Trophoblast cell (in vitro differentiated cells and primary cell): ENCODE data around the gene TNNI3K.

ENCODE experiments used
- DNase-seq, 2 donors: peaks; one replicate each; pipeline ENCODE4 v3.0.0-alpha.2; 2016
- H2AFZ ChIP-seq: 2 replicates; pipeline ENCODE4 v1.6.1; 2013; ENCODE audit warnings: low read length, moderate library complexity, mild to moderate bottlenecking; ENCODE audit not compliant: insufficient read depth, poor library complexity
- H2AK5ac ChIP-seq: 2 replicates; pipeline ENCODE4 v1.6.1; 2013; ENCODE audit warnings: mild to moderate bottlenecking, low read length
- H2BK120ac ChIP-seq: 2 replicates; pipeline ENCODE4 v1.6.1; 2013; ENCODE audit warnings: low read length, mild to moderate bottlenecking, moderate library complexity; ENCODE audit not compliant: insufficient read depth, poor library complexity
- H2BK12ac ChIP-seq: 2 replicates; pipeline ENCODE4 v1.6.1; 2013; ENCODE audit warnings: mild to moderate bottlenecking, low read length, moderate library complexity
- H2BK5ac ChIP-seq: 2 replicates; pipeline ENCODE4 v1.6.1; 2013; ENCODE audit warnings: low read length, low read depth, moderate library complexity, mild to moderate bottlenecking; ENCODE audit not compliant: poor library complexity
- H3K14ac ChIP-seq: 2 replicates; pipeline ENCODE4 v1.6.1; 2013; ENCODE audit warnings: mild to moderate bottlenecking, low read length
- H3K18ac ChIP-seq: 2 replicates; pipeline ENCODE4 v1.6.1; 2013; ENCODE audit warnings: mild to moderate bottlenecking, low read length
- H3K23ac ChIP-seq: 2 replicates; pipeline ENCODE4 v1.6.1; 2013; ENCODE audit warnings: low read length
- H3K27ac ChIP-seq: 2 replicates; pipeline ENCODE4 v1.5.1; 2013; ENCODE audit warnings: low read depth, mild to moderate bottlenecking, inconsistent platforms, low read length, moderate library complexity
- H3K27me3 ChIP-seq: 2 replicates; pipeline ENCODE4 v1.6.1; 2013; ENCODE audit warnings: inconsistent platforms, mild to moderate bottlenecking, low read length, moderate library complexity; ENCODE audit not compliant: insufficient read depth
- H3K36me3 ChIP-seq, 2 experiments: 1 replicate in 1 of 2; 2 replicates in 1 of 2; pipeline ENCODE4 v1.6.1; 2013; ENCODE audit warnings: low read length in 2 of 2, mild to moderate bottlenecking in 2 of 2, moderate library complexity in 1 of 2; ENCODE audit not compliant: insufficient read depth in 2 of 2, control insufficient read depth in 1 of 2
- H3K4ac ChIP-seq: 2 replicates; pipeline ENCODE4 v1.6.1; 2013; ENCODE audit warnings: low read depth, mild to moderate bottlenecking, low read length, moderate library complexity
- H3K4me1 ChIP-seq, 2 experiments: 1 replicate in 1 of 2; 2 replicates in 1 of 2; pipeline ENCODE4 v1.6.1; 2013; ENCODE audit warnings: low read length in 2 of 2, mild to moderate bottlenecking in 2 of 2, moderate library complexity in 1 of 2; ENCODE audit not compliant: insufficient read depth in 2 of 2, control insufficient read depth in 1 of 2
- H3K4me2 ChIP-seq: 2 replicates; pipeline ENCODE4 v1.6.1; 2013; ENCODE audit warnings: inconsistent platforms, mild to moderate bottlenecking, low read length, moderate library complexity
- H3K4me3 ChIP-seq: 2 replicates; pipeline ENCODE4 v1.5.1; 2013; ENCODE audit warnings: mild to moderate bottlenecking, low read depth, low read length, inconsistent platforms
- H3K79me1 ChIP-seq: one replicate; pipeline ENCODE4 v1.6.1; 2013; ENCODE audit warnings: low read length
- H3K79me2 ChIP-seq: 2 replicates; pipeline ENCODE4 v1.6.1; 2013; ENCODE audit warnings: low read length, mild to moderate bottlenecking; ENCODE audit not compliant: control insufficient read depth, insufficient read depth, poor library complexity
- H3K9ac ChIP-seq: 2 replicates; pipeline ENCODE4 v1.6.1; 2013; ENCODE audit warnings: mild to moderate bottlenecking, low read length
- H3K9me3 ChIP-seq: 2 replicates; pipeline ENCODE4 v1.6.1; 2013; ENCODE audit warnings: low read depth, mild to moderate bottlenecking, control low read depth, inconsistent platforms, low read length; ENCODE audit not compliant: insufficient read depth
- H4K12ac ChIP-seq: 2 replicates; pipeline ENCODE4 v1.6.1; 2013; ENCODE audit warnings: low read depth, mild to moderate bottlenecking, low read length, moderate library complexity
- H4K8ac ChIP-seq: 2 replicates; pipeline ENCODE4 v1.6.1; 2013; ENCODE audit warnings: low read depth, mild to moderate bottlenecking, low read length, moderate library complexity
- H4K91ac ChIP-seq: one replicate; pipeline ENCODE4 v1.6.1; 2013; ENCODE audit warnings: low read depth, mild to moderate bottlenecking, low read length, moderate library complexity
- WGBS: extraction: QIAGEN DNeasy Blood & Tissue Kit; methylation state at CpG from one replicate; pipeline ENCODE4 v1.1.7; 2013; ENCODE audit warnings: missing lambda C conversion rate; ENCODE audit not compliant: insufficient read length, insufficient coverage; ENCODE audit errors: extremely low coverage; 5-methylcytosine and 5-hydroxymethylcytosine counted together

The TNNI3K gene

DNA sequence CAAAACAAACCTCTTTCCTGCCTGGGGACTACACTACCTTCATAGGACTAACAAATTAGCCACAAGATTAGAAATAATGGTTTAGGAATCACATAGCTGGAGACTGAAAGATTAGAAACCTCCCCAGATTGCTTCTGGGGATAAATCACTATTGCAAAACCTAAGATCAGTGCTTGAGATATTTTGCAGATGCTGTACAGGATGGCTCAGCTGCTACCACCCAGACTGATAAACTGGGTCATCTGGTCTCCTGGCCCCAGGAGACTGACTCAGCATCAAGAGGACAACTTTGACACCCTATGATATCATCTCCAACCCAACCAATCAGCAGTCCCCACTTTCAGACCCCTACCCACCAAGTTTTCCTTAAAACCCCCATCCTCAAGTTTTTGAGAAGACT lies 140.2 kb downstream of the TNNI3K start:
- Histone ChIP-seq H4K91ac (no peak overlapping the region), H4K12ac (no peak overlapping the region), H3K23ac (no peak overlapping the region), H3K79me2 (no peaks in the 10 kb centered on the region), H2AK5ac (no peak overlapping the region), H3K9me3 (no peaks in the 10 kb centered on the region), H3K18ac (no peak overlapping the region), H3K27ac (no peak overlapping the region), H3K4me3 (no peak overlapping the region), H4K8ac (no peak overlapping the region), H3K4me2 (no peak overlapping the region), H2BK5ac (no peak overlapping the region), H3K14ac (no peak overlapping the region), H2BK120ac (no peak overlapping the region), H3K79me1 (no peaks in the 10 kb centered on the region), H3K27me3 (no peaks in the 10 kb centered on the region), H3K4me1 (no peaks in the 10 kb centered on the region), H3K9ac (no peak overlapping the region), H2AFZ (no peak overlapping the region), H3K4ac (no peak overlapping the region), H2BK12ac (no peak overlapping the region), H3K36me3 (no peaks in the 10 kb centered on the region)
- peak; percentile 65 to 85 for DNase-seq

DNA sequence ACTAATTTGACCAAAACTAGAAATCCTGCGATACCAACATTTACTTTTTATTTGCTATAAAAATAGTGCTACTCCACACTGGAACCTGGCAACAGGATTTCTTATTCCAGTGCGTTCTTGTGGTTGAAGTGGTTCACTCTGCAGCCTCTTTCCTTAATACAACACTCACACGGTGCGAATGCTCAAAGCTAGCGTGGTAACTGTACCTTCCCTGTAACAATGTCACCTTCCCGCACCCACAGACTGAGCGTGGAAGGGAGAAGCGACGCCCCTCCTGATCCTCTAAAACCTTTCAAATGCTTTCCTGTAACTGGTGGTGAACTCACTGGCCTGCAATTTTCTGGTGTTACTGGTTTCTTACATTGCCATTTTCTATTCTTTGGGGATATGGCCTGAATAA lies 145.1 kb downstream of the TNNI3K start:
- no peak overlapping the region for H3K9ac ChIP-seq

DNA sequence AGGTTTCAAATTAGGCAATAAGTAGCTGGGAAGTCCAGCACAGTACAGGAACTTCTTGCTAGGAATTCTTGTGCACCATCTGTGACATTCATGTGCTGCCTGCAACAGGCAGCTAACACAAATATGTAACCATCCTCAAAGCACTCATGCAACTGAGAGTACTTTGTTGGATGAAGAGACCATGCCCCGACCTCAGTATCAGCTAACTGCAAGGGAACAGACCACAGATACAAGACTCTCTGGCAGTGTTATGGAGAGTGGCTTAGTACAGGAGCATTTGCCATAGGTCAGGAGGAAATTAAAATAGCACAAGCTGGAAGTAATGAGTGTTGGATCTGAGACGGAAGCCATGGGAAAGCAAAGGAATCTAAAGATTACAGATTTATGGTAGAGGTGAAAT lies 153.7 kb downstream of the TNNI3K start:
- H2BK120ac ChIP-seq: no peak overlapping the region
- H4K12ac ChIP-seq: no peak overlapping the region
- no peak overlapping the region for H2BK5ac ChIP-seq
- DNase-seq: peak; percentile 6 to 52
- no peak overlapping the region for H3K4me3 ChIP-seq
- H3K79me2 ChIP-seq: no peaks in the 10 kb centered on the region
- no peak overlapping the region for H3K27ac ChIP-seq
- no peak overlapping the region for H3K18ac ChIP-seq
- peaks cover 4 to 10% of the 10 kb centered on the region in 2 experiments for H3K4me1 ChIP-seq
- H3K14ac ChIP-seq: no peak overlapping the region
- no peak overlapping the region for H4K8ac ChIP-seq
- H3K9ac ChIP-seq: no peak overlapping the region
- no peaks in the 10 kb centered on the region for H3K9me3 ChIP-seq
- H3K4ac ChIP-seq: no peak overlapping the region
- no peak overlapping the region for H3K4me2 ChIP-seq
- peaks cover 4% of the 10 kb centered on the region for H3K79me1 ChIP-seq
- no peaks in the 10 kb centered on the region for H3K36me3 ChIP-seq
- H4K91ac ChIP-seq: no peak overlapping the region
- H3K23ac ChIP-seq: no peak overlapping the region
- no peak overlapping the region for H2AK5ac ChIP-seq
- no peak overlapping the region for H2AFZ ChIP-seq
- no CpG with 5 or more reads among the region's 2 CpGs for WGBS
- no peaks in the 10 kb centered on the region for H3K27me3 ChIP-seq
- H2BK12ac ChIP-seq: no peak overlapping the region

More for the DNA sequence above, 145.1 kb downstream of the TNNI3K start:
- no peak overlapping the region for H3K14ac ChIP-seq
- no peak overlapping the region for H2AFZ ChIP-seq
- no peaks in the 10 kb centered on the region for H3K79me1 ChIP-seq
- H2BK120ac ChIP-seq: no peak overlapping the region
- H3K9me3 ChIP-seq: no peaks in the 10 kb centered on the region
- H3K4ac ChIP-seq: no peak overlapping the region
- H3K27me3 ChIP-seq: no peaks in the 10 kb centered on the region
- H4K91ac ChIP-seq: no peak overlapping the region
- no peak overlapping the region for H2AK5ac ChIP-seq
- H2BK5ac ChIP-seq: no peak overlapping the region
- H3K4me1 ChIP-seq: peaks cover 0 to 2% of the 10 kb centered on the region in 2 experiments
- H3K36me3 ChIP-seq: no peaks in the 10 kb centered on the region
- no peak for DNase-seq
- H3K4me3 ChIP-seq: no peak overlapping the region
- H3K18ac ChIP-seq: no peak overlapping the region
- no peak overlapping the region for H3K27ac ChIP-seq
- no peak overlapping the region for H3K23ac ChIP-seq
- no peak overlapping the region for H4K12ac ChIP-seq
- no peaks in the 10 kb centered on the region for H3K79me2 ChIP-seq
- H3K4me2 ChIP-seq: no peak overlapping the region
- H4K8ac ChIP-seq: no peak overlapping the region
- WGBS: no CpG with 5 or more reads among the region's 9 CpGs
- no peak overlapping the region for H2BK12ac ChIP-seq

DNA sequence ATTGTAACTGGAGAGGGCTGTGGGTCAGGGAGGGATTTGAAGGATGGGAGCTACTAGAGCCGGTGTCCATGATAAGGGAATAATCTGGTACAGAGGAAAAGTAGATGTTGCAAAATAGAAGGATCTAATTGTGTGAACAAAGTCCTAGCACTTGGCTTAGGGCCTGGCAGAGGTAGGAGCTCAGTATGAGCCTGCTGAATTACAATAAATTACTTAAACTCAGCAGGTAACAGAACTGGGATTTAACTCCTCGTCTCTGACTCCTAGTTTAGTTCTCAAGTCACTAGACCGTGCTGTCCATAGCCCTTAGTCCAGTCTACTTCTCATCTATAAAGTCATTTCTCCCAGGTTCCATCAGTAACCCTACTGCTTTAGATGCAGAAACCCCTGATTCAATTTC lies 157.0 kb downstream of the TNNI3K start:
- Histone ChIP-seq H3K23ac (no peak overlapping the region), H3K4me2 (no peak overlapping the region), H2BK120ac (peak overlapping the region; percentile 43), H4K8ac (no peak overlapping the region), H3K27me3 (no peaks in the 10 kb centered on the region), H2BK12ac (no peak overlapping the region), H3K79me1 (peaks cover 11% of the 10 kb centered on the region), H3K27ac (no peak overlapping the region), H2AK5ac (no peak overlapping the region), H3K9me3 (no peaks in the 10 kb centered on the region), H3K18ac (no peak overlapping the region), H2AFZ (no peak overlapping the region), H3K4ac (no peak overlapping the region), H3K36me3 (no peaks in the 10 kb centered on the region), H3K9ac (no peak overlapping the region), H4K91ac (peak overlapping the region; percentile 62), H2BK5ac (peak overlapping the region; percentile 31), H3K14ac (no peak overlapping the region), H3K79me2 (no peaks in the 10 kb centered on the region), H3K4me1 (peaks cover 11 to 17% of the 10 kb centered on the region in 2 experiments), H3K4me3 (no peak overlapping the region), H4K12ac (no peak overlapping the region)
- DNase-seq: no peak
- no CpG with 5 or more reads among the region's 3 CpGs for WGBS
